HCT116 (cell line): ENCODE measurements around the gene LCLAT1. TPM values are rescaled to one million over a fixed set of nuclear protein-coding genes. Genes with fewer than 3 reads are reported as not detected.

Experiments used
- ATAC-seq: fragments of 200-7000 bp; cut with Tn5 transposase; 2 replicates; pipeline ENCODE4 v1.9.1; 2020; ENCODE audit warnings: mild to moderate bottlenecking, moderate library complexity
- BruUV-seq: library from RNA; stranded (reverse); fragments of 400-500 nt; replicated peaks from 2 replicates; lab custom pipeline; 2021; lab: Mats Ljungman, UMichigan
- CTCF ChIA-PET: fragments of 300-600 bp; sonication (Branson Sonifier 250); formaldehyde crosslinking; loops from one replicate; lab custom pipeline; 2021; ENCODE audit warnings: antibody characterized with exemption; lab: Charles Lee
- POLR2A ChIA-PET: fragments of 300-600, 350-600 bp; sonication (Branson Sonifier 250); formaldehyde crosslinking; loops from one replicate; lab custom pipeline; 2021; ENCODE audit warnings: antibody characterized with exemption; lab: Charles Lee
- RAD21 ChIA-PET, 2 experiments: fragments of 300-600 bp; sonication (Branson Sonifier 250); formaldehyde crosslinking; loops; one replicate each; lab custom pipeline; 2023; ENCODE audit warnings: low total read pairs in 2 of 2; ENCODE audit not compliant: uncharacterized antibody in 2 of 2, unreplicated experiment in 2 of 2, low non-redundant PET in 1 of 2; lab: Charles Lee
- DNase-seq: peaks from one replicate; pipeline ENCODE4 v3.0.0-alpha.2; 2010; ENCODE audit warnings: low read depth, low spot score
- H2AFZ ChIP-seq: fragments of 200-600 bp; shearing (Covaris generic), sonication (generic); 2 replicates; pipeline ENCODE4 v1.6.1; 2017; ENCODE audit warnings: low read depth, mixed run types, mixed read lengths, antibody characterized with exemption, low read length; ENCODE audit not compliant: poor library complexity, severe bottlenecking
- H3K27ac ChIP-seq: 2 replicates; pipeline ENCODE4 v1.5.1; 2012; ENCODE audit warnings: low read depth, low read length
- H3K27me3 ChIP-seq: fragments of 200-600 bp; sonication (generic); 2 replicates; pipeline ENCODE4 v1.6.1; 2016; ENCODE audit warnings: mixed run types, low read length, mixed read lengths; ENCODE audit not compliant: insufficient read depth
- H3K36me3 ChIP-seq, 2 experiments: fragments of 200-500 bp in 1 of 2; fragments of 200-600 bp in 1 of 2; sonication (Bioruptor generic) in 1 of 2; sonication (generic) in 1 of 2; 2 replicates each; pipeline versions ENCODE4 v1.5.1 to v1.6.1; 2014 to 2016; ENCODE audit warnings: low read length in 2 of 2, inconsistent platforms in 1 of 2, mixed read lengths in 1 of 2, mixed run types in 1 of 2; ENCODE audit not compliant: insufficient read depth in 2 of 2, control insufficient read depth in 1 of 2
- H3K4me1 ChIP-seq, 2 experiments: fragments of 200-600 bp in 1 of 2; sonication (generic) in 1 of 2; 2 replicates each; pipeline versions ENCODE4 v1.5.1 to v1.6.1; 2012 to 2017; ENCODE audit warnings: low read length in 2 of 2, inconsistent platforms in 1 of 2, mild to moderate bottlenecking in 1 of 2, mixed read lengths in 1 of 2, mixed run types in 1 of 2, moderate library complexity in 1 of 2; ENCODE audit not compliant: insufficient read depth in 2 of 2, control insufficient read depth in 1 of 2
- H3K4me2 ChIP-seq: fragments of 200-600 bp; sonication (generic); 2 replicates; pipeline ENCODE4 v1.6.1; 2017; ENCODE audit warnings: mixed run types, low read length, mixed read lengths
- H3K4me3 ChIP-seq, 2 experiments: fragments of 200-600 bp in 1 of 2; sonication (generic) in 1 of 2; replicated peaks in 1 of 2; 2 replicates each; pipeline ENCODE4 v1.5.1; 2011 to 2016; ENCODE audit warnings: low read length in 2 of 2, control low read depth in 1 of 2, low read depth in 1 of 2, mild to moderate bottlenecking in 1 of 2, mixed read lengths in 1 of 2, mixed run types in 1 of 2
- H3K79me2 ChIP-seq: fragments of 200-600 bp; sonication (generic); 2 replicates; pipeline ENCODE4 v1.6.1; 2017; ENCODE audit warnings: mild to moderate bottlenecking, mixed run types, low read length, moderate library complexity, mixed read lengths; ENCODE audit not compliant: insufficient read depth
- H3K9ac ChIP-seq: fragments of 200-600 bp; sonication (generic); 2 replicates; pipeline ENCODE4 v1.6.1; 2016; ENCODE audit warnings: low read length, mixed read lengths
- H3K9me2 ChIP-seq: fragments of 200-600 bp; sonication (generic), shearing (Covaris generic); 2 replicates; pipeline ENCODE4 v1.6.1; 2017; ENCODE audit warnings: mixed run types, mild to moderate bottlenecking, moderate library complexity; ENCODE audit not compliant: insufficient read depth
- H3K9me3 ChIP-seq, 2 experiments: fragments of 200-500 bp in 1 of 2; fragments of 200-600 bp in 1 of 2; sonication (Bioruptor generic) in 1 of 2; sonication (generic) in 1 of 2; 2 replicates each; pipeline ENCODE4 v1.6.1; 2014 to 2017; ENCODE audit warnings: low read length in 2 of 2, mixed read lengths in 2 of 2, inconsistent platforms in 1 of 2, low read depth in 1 of 2, mild to moderate bottlenecking in 1 of 2, mixed run types in 1 of 2, moderate library complexity in 1 of 2; ENCODE audit not compliant: control insufficient read depth in 1 of 2, insufficient read depth in 1 of 2
- H4K20me1 ChIP-seq: fragments of 200-600 bp; sonication (generic), shearing (Covaris generic); 2 replicates; pipeline ENCODE4 v1.6.1; 2017; ENCODE audit warnings: mixed run types, mild to moderate bottlenecking, moderate library complexity; ENCODE audit not compliant: insufficient read depth
- CBX3 ChIP-seq: IDR thresholded peaks from 2 replicates; pipeline ENCODE4 v1.6.1; 2012; ENCODE audit warnings: low read depth
- ELF1 ChIP-seq: IDR thresholded peaks from 2 replicates; pipeline ENCODE4 v1.6.1; 2012; ENCODE audit warnings: low read depth, borderline replicate concordance
- EZH2phosphoT487 ChIP-seq: fragments of 200-600 bp; IDR thresholded peaks from 2 replicates; pipeline ENCODE4 v1.6.1; 2018; ENCODE audit warnings: antibody characterized with exemption, borderline replicate concordance
- FOSL1 ChIP-seq: IDR thresholded peaks from 2 replicates; pipeline ENCODE4 v1.6.1; 2012; ENCODE audit warnings: low read depth
- POLR2A ChIP-seq: IDR thresholded peaks from 2 replicates; pipeline ENCODE4 v1.7.0; 2011; ENCODE audit warnings: borderline replicate concordance; ENCODE audit not compliant: insufficient read depth, insufficient read length; ENCODE audit errors: extremely low read depth
- POLR2AphosphoS5 ChIP-seq: IDR thresholded peaks from 2 replicates; pipeline ENCODE4 v1.6.1; 2011; ENCODE audit warnings: mild to moderate bottlenecking, low read depth, low read length, moderate library complexity
- RAD21 ChIP-seq: IDR thresholded peaks from 2 replicates; pipeline ENCODE4 v1.6.1; 2012; ENCODE audit warnings: low read depth, mild to moderate bottlenecking
- TCF7L2 ChIP-seq: IDR thresholded peaks from 2 replicates; pipeline ENCODE4 v1.7.0; 2011; ENCODE audit warnings: borderline replicate concordance, inconsistent platforms; ENCODE audit not compliant: insufficient read depth, insufficient read length; ENCODE audit errors: extremely low read depth
- ZBTB33 ChIP-seq: IDR thresholded peaks from 2 replicates; pipeline ENCODE4 v1.6.1; 2011; ENCODE audit warnings: mild to moderate bottlenecking, low read length, moderate library complexity; ENCODE audit not compliant: insufficient replicate concordance; ENCODE audit errors: extremely low read depth
- ZNF274 ChIP-seq: fragments of 200-500 bp; sonication (Bioruptor generic); IDR thresholded peaks from 2 replicates; pipeline ENCODE4 v1.6.1; 2014; ENCODE audit warnings: mild to moderate bottlenecking, low read depth, low read length, inconsistent platforms
- intact Hi-C: fragments of 100-400 bp; cut with micrococcal nuclease; formaldehyde crosslinking; loops from 2 replicates; pipeline ENCODE4 v1.10.0; 2022
- total RNA-seq: library from RNA; stranded (reverse); gene quantifications from one replicate; pipeline ENCODE4 v1.2.1, GENCODE V29; 2021; ENCODE audit not compliant: unreplicated experiment
- TF ChIP-seq, protein P1 (sequence below): IDR thresholded peaks from 2 replicates; pipeline ENCODE4 v1.6.1; 2012

The LCLAT1 gene
- total RNA-seq, 1 experiment from 2014 or later = 36.2 TPM

DNA sequence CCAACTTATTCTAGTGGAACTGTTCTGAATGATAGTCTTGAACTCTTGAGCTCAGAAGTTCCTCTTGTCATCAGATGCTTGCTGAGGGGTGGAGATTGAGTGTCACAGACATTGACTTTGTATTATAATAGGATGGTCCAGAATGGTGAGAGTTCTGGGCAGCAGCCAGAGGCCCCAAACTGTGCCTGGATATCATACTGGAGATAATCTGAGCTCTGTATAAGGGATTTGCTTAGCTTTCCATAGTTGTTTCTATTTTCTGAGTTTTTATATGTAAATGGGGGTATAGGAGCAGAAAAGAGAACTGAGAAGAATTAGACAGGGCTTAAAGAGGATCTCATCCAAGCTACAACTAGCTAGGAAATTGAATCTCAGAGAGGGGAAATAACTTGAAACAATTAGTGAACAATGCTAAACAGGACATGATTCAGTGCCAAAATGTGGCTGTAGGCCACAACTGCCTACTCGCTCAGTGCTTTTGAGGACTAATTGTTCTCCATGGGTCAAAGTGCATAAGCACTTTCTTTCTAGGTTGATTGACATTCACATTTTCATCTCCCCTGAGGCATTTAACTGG, 10.1 kb upstream of the LCLAT1 start:
- ChIA-PET RAD21 (no interaction called here), CTCF (no interaction called here), POLR2A (interaction anchor here (1.6 kb wide), 1 partner anchor 10 kb away, joined by 3 read pairs; the partner anchor contains the start of gene LCLAT1)
- H3K4me3 ChIP-seq = no peak overlapping the region
- no peak overlapping the region for H3K4me2 ChIP-seq
- TF ChIP-seq EZH2phosphoT487 = no peak
- TF ChIP-seq POLR2AphosphoS5 = no peak
- no peak for TF ChIP-seq TCF7L2
- no peak for TF ChIP-seq FOSL1
- no peak for TF ChIP-seq POLR2A
- no peak for TF ChIP-seq ZNF274
- no peak for TF ChIP-seq RAD21
- TF ChIP-seq CBX3 = no peak
- no peak for TF ChIP-seq ZBTB33
- TF ChIP-seq ELF1 = no peak
- TF ChIP-seq, protein P1, sequence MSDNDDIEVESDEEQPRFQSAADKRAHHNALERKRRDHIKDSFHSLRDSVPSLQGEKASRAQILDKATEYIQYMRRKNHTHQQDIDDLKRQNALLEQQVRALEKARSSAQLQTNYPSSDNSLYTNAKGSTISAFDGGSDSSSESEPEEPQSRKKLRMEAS = no peak
- no peaks in the 10 kb centered on the region for H4K20me1 ChIP-seq
- H3K27ac ChIP-seq = no peak overlapping the region
- intact Hi-C loops = no loop called here
- no peaks in the 10 kb centered on the region for H3K9me2 ChIP-seq
- no TSS peak for BruUV-seq
- H3K9me3 ChIP-seq = no peaks in the 10 kb centered on the region
- no peaks in the 10 kb centered on the region for H3K36me3 ChIP-seq
- H3K9ac ChIP-seq = no peak overlapping the region
- DNase-seq = no peak
- H3K27me3 ChIP-seq = no peaks in the 10 kb centered on the region
- no peaks in the 10 kb centered on the region for H3K79me2 ChIP-seq
- no peaks in the 10 kb centered on the region for H3K4me1 ChIP-seq
- ATAC-seq = no peak
- H2AFZ ChIP-seq = no peak overlapping the region
